ENCODE data around the gene GPR143. TPM values are rescaled to one million over a fixed set of nuclear protein-coding genes. Genes with fewer than 3 reads are reported as not detected.

The GPR143 gene
- total and polyA plus RNA-seq, 3 donors from 2014 or later = 1.7 to 2.7 (median 2.5) TPM

DNA sequence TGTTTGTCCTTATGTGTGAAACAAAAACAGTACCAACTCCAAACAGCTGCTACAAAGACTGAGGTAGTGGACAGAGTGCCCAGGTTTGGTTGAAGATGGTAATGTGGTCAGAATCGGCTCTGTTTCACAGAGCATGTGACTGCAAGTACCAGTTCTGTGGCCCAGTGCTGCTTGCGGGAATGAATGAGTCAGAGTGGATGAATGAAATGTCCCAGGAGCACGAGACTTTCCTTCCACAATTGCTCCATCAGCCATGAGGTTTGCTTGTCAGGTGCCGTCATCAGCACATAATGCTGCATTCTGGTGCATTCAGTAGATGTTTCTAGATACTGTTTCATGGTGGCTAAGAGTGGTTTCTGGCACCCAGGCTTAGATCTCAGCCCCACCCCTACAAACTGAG is 84.2 kb downstream of the GPR143 start:
- H3K36me3 ChIP-seq (ENCODE audit: low read depth, missing control alignments) = no peaks in the 10 kb centered on the region
- no peak for DNase-seq
- no peak overlapping the region for H3K27ac ChIP-seq
- H3K4me3 ChIP-seq = no peak overlapping the region
- intact Hi-C loops (cut with DNase I; ENCODE audit: low total_unique reads) = no loop called here
- no peak for TF ChIP-seq CTCF (IDR thresholded peaks at IDR 0.05)
- no peak for TF ChIP-seq POLR2A (IDR thresholded peaks at IDR 0.05)
- 73 to 82% methylated on average over 4 of the region's 4 CpGs for WGBS, 2 donors
- no peaks in the 10 kb centered on the region for H3K9me3 ChIP-seq
- H3K27me3 ChIP-seq = no peaks in the 10 kb centered on the region
- H3K4me1 ChIP-seq = no peaks in the 10 kb centered on the region

GRCh38 chrX:9681011-9681410 is 84.6 kb downstream of the GPR143 start:
- TF ChIP-seq CTCF (IDR thresholded peaks at IDR 0.05) (no peak), POLR2A (IDR thresholded peaks at IDR 0.05) (no peak)
- no peaks in the 10 kb centered on the region for H3K36me3 ChIP-seq (ENCODE audit: low read depth, missing control alignments)
- no peak for DNase-seq
- no peak overlapping the region for H3K4me3 ChIP-seq
- H3K27me3 ChIP-seq = no peaks in the 10 kb centered on the region
- H3K4me1 ChIP-seq = no peaks in the 10 kb centered on the region
- H3K27ac ChIP-seq = no peak overlapping the region
- H3K9me3 ChIP-seq = no peaks in the 10 kb centered on the region
- WGBS, 2 donors = 90 to 94% methylated on average over 4 to 9 of the region's 9 CpGs
- intact Hi-C loops (cut with DNase I; ENCODE audit: low total_unique reads) = no loop called here

- Histone ChIP-seq H3K27ac (no peak overlapping the region), H3K27me3 (no peaks in the 10 kb centered on the region), H3K4me3 (no peak overlapping the region), H3K4me1 (no peaks in the 10 kb centered on the region), H3K9me3 (no peaks in the 10 kb centered on the region), H3K36me3 (ENCODE audit: low read depth, missing control alignments) (no peaks in the 10 kb centered on the region)
- intact Hi-C loops (cut with DNase I; ENCODE audit: low total_unique reads) = no loop called here
- no peak for DNase-seq
- TF ChIP-seq POLR2A (IDR thresholded peaks at IDR 0.05) (no peak), CTCF (IDR thresholded peaks at IDR 0.05) (no peak)
- 97% methylated on average over 3 of the region's 3 CpGs for WGBS, 2 donors
These were observed 87.3 kb downstream of the GPR143 start for GRCh38 chrX:9678215-9678965.

DNA sequence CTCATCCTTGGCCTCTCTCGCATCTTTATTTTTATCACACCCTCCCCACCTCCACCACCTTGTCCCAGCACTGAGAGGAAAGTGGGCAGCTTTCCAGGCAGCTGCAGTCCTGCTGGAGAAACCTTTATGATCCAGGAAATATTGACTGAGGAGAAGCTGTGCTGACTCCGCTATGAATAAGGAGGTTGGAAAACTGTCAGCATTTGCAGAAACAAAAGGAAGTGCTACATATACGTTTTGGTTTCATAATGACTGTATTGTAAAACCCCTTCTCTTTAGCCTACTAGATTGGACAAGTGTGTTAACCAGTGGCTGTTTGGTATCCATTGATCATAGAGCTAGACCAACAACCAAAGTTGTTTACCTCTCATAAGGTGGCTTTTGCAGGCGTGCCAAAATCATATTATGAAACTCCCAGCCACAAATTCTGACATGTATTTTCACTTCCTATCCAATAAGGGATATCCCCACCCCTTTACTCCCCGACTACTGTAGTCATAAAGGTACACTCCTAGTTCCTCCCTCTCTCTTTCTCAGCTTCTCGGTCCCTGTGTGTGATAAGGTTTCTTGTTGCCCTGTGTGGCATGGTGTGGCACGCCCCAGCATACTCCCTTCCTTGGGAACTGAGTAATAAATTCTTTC is 88.4 kb downstream of the GPR143 start:
- intact Hi-C loops (cut with DNase I; ENCODE audit: low total_unique reads) = no loop called here
- TF ChIP-seq POLR2A (IDR thresholded peaks at IDR 0.05) (no peak), CTCF (IDR thresholded peaks at IDR 0.05) (no peak)
- no peak overlapping the region for H3K4me3 ChIP-seq
- H3K9me3 ChIP-seq = no peaks in the 10 kb centered on the region
- DNase-seq = no peak
- no peaks in the 10 kb centered on the region for H3K27me3 ChIP-seq
- no peaks in the 10 kb centered on the region for H3K36me3 ChIP-seq (ENCODE audit: low read depth, missing control alignments)
- WGBS, 2 donors = 66 to 70% methylated on average over 7 of the region's 7 CpGs
- no peaks in the 10 kb centered on the region for H3K4me1 ChIP-seq
- H3K27ac ChIP-seq = no peak overlapping the region

DNA sequence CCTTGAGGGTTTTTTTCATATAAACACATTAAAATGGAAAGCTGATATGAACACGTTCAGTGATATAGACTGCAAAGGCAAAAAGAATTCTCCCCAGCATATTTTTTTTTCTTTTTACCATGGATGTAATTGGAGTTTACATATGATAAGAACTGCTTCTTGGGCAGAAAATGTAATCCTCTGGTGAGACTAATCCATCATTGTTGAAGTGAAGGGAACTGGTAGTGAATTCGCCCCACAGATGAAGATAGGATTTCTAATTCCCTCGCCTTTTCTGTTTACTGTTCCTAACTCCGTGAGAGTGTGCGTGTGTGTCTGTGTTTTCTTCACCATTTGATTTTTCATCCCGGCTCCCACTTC is 88.9 kb downstream of the GPR143 start:
- intact Hi-C loops (cut with DNase I; ENCODE audit: low total_unique reads) = no loop called here
- H3K27ac ChIP-seq = no peak overlapping the region
- no peak overlapping the region for H3K4me3 ChIP-seq
- DNase-seq = no peak
- H3K4me1 ChIP-seq = no peaks in the 10 kb centered on the region
- 58 to 86% methylated on average over 6 of the region's 6 CpGs for WGBS, 2 donors
- no peaks in the 10 kb centered on the region for H3K27me3 ChIP-seq
- TF ChIP-seq CTCF (IDR thresholded peaks at IDR 0.05) (no peak), POLR2A (IDR thresholded peaks at IDR 0.05) (no peak)
- H3K36me3 ChIP-seq (ENCODE audit: low read depth, missing control alignments) = no peaks in the 10 kb centered on the region
- no peaks in the 10 kb centered on the region for H3K9me3 ChIP-seq
